ENCODE measurements around the gene PIGU.
"Not testable (repeated sequence)": the region's sequence is repeated elsewhere in the genome, so short reads cannot be mapped to it uniquely, and the experiment has no call there.

PIGU gene

GRCh38 chr20:34528921-34529297 lies 148.0 kb downstream of the PIGU start:
- FAIRE-seq: no peak

GRCh38 chr20:34527016-34527415 lies 149.9 kb downstream of the PIGU start:
- FAIRE-seq: no peak

DNA sequence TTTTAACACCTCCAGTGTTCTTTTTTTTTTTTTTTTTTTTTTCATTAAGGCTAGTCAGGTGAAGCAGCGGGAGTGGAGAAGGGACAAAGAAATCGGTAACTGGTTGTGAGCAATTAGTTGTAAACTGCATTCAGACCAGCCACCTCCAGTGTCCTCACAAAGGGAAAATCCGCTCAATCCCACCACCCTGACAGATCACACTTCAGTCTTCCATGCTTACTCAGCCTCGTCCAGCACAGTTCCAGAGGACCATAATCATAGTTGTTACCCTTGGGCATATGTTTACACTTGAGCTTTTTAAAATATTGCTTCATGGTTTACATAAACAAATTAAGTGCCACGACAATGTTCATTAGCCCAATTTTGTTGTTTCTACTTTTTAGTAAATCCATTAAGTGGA lies 150.4 kb downstream of the PIGU start:
- no peak for FAIRE-seq

DNA sequence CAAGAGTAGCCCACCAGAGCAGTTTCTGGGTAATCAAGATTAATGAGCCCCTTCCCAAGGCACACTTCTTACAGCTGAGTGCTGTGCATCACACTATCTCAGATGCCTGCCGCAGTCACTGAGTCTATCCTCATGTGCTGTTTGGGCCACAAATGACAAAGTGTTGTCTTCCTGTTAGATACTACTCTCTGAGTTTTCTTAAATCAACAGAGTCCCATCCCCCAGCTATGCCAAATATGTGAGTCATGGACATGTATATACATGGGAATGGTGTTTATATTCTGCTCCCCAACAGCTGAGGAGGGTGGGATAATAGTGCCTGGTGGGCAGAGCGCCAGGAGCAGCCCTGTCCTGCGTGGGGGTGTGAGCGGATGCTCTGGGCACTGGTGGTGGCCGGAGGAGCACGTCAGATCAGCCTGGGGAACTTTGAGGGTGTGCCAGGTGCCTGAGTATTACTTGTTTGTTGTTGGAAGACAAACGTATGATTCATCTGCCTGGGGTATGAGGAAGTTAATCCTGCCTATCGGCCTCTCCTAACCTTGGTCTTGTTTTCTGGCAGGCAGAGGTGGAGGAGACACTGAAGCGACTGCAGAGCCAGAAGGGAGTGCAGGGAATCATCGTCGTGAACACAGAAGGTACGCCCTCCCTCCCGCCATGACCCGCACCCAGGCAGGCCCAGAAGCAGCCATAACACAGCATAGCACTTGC lies 151.0 kb downstream of the PIGU start:
- FAIRE-seq: no peak

DNA sequence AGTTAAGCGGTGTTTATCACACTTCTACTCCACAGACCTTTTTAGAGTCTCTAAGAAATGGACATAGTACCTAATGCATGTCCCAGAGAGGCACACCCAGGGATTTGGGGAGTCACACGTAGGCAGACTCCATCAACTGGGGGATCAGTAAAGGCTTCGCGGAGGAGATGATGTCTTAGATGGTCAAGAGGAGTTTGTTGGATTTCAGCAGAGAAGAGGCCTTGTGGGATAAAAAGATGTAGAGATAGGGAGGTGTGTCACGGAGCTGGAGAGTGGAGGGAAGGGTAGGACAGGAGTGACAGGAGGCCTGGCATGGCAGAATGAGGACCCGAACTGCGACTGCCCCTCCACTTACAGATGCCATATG lies 151.6 kb downstream of the PIGU start:
- FAIRE-seq: no peak

DNA sequence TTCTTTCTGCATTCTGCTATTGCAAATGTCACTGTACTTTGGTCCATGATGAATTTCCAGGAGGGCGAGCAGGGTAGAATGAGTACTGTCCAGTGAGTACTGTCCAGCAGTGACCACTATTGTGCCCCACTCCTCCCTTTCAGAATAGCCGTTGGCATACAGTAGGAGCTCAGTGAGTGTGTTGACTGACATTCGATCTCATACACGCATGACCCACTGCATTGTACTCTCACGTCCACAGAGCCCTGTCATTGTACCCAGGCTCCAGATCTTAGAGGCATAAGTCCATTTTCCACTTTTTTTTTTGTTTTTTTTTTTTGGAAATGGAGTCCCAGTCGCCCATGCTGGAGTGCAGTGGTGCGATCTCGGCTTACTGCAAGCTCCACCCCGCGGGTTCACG lies 152.5 kb downstream of the PIGU start:
- FAIRE-seq: no peak

DNA sequence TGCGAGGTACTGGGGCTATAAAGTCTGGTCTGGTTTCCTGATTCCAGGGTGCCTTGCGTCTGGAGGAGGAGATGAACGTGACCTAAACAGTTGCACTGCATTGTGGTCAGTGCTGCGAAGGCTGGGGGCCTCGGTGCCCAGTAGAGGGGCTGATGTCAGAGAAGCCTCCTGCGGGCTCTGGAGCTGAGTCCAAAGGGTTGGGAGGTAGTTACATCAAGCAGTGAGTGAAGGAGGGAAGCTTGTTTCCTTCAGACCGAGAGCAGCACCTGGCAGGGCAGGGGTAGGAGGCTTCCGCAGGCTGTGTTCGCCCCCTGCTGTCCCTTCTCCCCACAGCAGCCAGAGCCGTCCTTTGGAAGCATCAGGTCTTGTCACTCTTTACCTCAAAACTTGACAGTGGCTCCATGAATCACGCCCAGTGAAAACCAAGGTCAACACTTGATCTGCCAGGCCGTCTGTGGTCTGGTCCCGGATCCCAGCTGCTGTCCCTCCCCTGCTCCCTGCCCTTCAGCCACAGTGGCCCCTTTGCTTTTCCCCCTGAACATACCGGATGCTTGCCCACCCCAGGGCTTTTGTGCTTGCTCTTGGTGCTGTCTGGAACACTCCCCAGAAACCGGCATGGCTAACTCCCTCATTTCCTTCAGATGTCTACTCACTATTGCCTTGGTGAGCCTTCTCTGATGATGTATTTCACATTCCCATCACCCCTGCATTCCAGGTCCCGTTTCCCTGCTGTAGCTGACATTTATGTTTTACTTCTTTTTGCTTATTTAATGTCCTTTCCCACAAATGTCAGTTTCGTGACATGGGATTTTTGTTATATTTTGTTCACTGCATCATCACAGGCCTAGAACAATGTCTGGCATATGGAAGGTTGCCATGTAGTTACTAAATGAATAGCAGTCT lies 153.7 kb downstream of the PIGU start:
- no peak for FAIRE-seq

DNA sequence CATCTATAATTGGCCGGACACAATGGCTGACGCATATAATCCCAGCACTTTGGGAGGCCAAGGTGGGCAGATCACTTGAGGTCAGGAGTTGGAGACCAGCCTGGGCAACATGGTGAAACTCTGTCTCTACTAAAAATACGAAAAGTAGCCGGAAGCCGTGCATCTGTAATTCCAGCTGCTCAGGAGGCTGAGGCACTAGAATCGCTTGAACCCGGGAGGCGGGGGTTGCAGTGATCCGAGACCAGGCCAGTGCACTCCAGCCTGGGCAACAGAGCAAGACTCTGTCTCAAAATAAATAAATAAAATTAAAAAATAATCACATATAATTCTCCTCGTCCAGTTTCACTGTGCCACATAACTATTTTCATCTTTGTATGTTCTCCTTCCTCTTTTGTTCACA lies 157.1 kb downstream of the PIGU start:
- not testable (repeated sequence) for FAIRE-seq

DNA sequence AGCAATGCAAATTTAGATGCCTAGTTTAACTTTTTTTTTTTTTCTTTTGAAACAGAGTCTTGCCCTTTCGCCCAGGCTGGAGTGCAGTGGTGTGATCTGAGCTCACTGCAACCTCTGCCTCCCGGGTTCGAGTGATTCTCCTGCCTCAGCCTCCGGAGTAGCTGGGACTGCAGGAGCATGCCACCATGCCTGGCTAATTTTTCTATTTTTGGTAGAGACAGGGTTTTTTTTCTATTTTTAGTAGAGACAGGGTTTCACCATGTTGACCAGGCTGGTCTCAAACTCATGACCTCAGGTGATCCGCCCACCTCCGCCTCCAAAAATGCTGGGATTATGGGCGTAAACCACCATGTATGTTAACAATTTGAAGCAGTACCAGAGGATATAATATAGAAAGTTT lies 158.0 kb downstream of the PIGU start:
- FAIRE-seq: not testable (repeated sequence)

DNA sequence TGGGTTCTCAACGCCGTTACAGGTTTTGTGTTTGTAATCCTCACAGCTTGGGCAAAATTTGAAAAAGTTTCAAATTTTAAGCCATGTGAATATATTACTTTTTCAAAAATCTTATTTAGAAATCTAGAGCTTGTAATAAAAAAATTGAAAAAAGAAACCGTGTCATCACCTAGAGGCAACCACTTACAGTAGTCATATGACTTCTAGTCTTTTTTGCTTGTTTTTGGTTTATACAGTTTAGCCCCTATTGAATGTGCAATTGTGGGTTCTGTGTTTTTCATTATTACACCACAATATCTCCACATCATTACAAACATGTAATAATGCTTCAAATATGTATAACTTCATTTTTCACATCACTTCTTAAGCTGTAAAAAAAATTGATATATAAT lies 159.8 kb downstream of the PIGU start:
- no peak for FAIRE-seq

DNA sequence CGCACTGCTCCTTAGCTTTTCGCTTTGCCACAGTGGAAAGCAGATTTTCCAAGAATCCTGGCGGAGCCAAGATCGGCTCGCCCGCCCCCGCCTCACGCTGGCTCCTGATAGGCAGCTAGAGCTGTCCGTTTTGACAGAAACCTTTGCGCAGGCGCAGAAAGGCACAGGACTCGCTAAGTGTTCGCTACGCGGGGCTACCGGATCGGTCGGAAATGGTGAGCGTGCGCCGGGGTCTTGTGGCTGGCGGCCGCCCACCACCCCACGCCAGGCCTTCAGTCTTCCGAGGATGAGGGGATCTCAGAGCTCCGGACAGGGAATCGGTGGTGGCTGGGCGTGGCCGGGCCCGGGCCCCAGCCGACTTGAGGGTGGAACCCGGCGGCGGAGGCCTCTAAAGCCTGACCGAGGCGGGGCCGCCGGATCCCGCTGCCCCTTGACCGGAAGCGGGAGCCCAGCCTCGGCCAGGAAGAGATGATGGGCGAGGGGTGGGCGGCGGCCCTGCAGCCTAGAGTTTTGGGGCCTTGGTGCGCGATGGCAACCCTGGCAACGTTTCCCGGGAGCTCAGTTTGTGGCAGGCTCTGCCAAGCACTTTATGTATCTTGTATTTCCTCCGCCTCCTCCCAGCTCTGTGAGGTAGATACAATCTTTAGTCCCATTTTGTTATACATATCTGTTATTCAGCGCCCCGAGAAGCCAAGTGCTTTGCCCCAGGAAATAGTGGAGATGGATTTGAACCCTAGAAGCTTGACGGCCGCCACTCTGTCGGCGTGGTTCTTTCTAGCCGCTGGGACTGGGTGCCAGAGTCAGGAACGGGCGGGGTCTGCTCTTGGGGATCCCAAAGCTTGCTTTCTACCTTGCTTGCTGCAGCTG lies 160.4 kb downstream of the PIGU start, which contains the start of gene DYNLRB1:
TSS of gene DYNLRB1 (plus strand) at position 176 of the 867 bp plus-strand sequence. CDS start at position 213, 37 bp downstream.
- FAIRE-seq: peak; percentile 62

DNA sequence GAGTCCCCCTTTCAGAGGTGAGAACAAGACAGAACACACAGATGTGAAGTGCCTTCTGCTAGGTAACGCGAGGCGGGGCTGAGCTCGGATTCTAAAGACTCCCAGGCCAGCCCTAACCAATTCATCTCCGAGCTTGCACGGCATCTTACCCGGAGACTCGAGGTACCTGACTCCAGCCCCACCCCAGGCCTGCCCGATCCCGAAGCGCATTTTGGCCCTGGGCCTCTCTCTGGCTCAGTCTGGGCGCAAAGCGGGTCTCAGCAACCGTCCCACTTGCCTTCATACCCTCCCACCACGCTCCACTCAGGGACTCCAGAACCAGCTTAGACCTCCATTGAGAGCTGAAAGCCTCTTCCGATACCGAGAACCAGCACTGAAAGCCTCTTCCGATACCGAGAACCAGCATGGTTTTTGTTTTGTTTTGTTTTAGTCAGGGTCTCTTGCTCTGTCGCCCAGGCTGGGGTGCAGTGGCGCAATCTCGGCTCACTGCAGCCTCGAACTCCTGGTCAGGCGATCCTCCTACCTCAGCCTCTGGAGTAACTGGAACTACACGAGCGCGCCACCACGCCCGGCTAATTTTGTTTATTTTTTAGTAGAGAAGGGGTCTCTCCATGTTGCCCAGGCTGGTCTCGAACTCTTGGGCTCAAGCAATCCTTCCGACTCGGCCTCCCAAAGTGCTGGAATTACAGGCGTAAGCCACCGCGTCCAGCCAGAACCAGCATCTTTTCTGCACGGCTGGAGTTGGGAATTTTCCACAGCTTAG lies 161.2 kb downstream of the PIGU start:
- FAIRE-seq: no peak

DNA sequence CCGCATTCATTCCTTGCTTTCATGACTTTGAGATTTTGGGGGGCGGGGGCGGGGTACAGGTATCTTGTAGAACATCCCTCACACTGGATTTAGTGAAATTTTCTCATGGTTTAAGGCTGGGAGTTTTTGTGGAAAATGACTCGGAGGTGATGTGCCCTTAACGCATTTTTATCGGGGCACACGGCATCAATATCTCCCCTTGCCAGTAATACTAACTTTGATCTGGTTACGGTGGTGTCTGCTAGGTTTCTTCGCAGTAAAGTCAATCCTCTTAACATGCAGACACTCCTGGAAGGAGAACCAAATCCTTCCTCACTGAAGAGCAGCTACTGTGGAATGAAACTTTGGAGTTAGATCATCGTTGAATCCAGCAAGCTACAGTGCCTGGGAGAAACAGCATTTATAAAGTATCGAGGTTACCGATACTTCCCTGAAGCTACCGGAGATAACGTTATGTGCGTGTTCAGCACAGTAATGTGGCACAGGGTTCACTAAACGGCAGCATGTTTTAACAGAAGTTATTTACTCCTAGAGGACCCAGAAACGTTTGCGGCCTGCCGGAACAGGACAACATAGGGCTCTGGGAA lies 161.9 kb downstream of the PIGU start:
- no peak for FAIRE-seq

GRCh38 chr20:34514034-34514433 lies 162.9 kb downstream of the PIGU start:
- FAIRE-seq: not testable (repeated sequence)

- FAIRE-seq: no peak
Observed at GRCh38 chr20:34512955-34513419, 163.9 kb downstream of the PIGU start.

DNA sequence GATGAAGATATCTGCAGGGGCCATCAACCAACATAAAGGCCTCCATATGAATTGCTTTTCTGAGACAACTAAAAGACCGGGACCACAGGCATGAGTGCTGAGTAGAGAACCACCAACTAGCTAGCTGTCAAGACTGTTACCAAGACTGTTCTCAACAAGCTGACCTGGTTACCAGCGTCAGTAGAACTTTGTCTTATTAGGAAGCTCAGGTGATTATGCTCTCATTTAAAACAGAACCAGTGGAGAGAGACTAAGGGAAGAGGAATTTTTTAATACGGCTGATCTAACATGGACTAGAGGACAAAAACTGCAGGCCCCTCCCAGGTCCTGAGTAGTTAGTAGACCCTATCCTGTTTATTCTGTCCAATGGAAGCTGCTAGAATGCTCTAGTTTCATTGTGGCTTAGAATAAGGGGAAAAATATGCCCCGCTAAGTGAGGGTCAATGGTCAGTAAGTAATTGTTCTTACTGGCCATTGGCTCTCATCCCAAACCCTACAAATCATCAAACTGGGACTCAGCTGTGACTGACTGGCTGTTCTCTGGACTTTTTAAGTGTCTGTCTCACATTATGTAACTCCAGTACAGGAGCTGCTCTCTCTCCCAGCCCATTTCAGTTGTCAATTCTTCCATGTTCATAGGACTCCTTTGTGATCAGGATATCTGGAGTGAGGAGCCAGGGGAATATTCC lies 164.5 kb downstream of the PIGU start:
- no peak for FAIRE-seq

DNA sequence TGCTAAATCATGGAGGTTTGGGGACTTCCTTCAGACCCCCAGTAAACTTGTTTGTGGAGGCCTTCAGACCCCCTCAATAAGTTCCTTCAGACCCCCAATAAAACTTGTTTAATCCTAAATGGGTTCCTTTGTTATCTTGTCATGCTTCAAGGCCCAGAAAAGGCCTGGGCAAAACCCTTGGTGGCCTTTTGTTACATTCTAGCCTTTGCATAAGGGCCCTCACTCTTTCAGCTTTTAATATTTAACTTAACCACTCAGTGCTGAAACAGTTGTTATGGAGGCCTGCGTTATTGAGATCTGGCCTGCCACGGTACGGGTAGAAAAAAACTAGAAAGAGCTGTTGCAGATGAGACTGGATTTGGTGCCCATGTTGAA lies 165.0 kb downstream of the PIGU start:
- FAIRE-seq: no peak

DNA sequence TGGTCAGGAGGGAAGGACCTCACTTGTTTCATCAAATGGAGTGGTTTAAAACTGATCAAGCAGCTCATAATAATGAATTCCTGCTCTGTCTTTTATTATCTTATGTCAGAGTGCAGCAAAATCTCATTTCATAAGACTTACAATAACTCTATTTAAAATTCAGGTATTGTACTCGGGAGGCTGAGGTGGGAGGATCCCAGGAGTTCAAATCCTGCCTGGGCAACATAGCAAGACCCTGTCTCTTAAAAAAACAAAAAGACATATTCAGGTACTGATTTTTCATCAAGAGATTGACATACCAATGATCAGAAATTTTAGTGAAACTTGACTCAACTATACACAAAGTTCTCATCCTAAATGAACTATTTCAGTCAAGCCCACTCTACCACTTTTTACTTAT lies 166.3 kb downstream of the PIGU start:
- FAIRE-seq: no peak
